DMS153 (cell line): Measurements from ENCODE around the gene PRDX2.

Experiments used
- DNase-seq: peaks from one replicate; lab custom pipeline; 2025; lab: John Stamatoyannopoulos, UW

PRDX2 gene

DNA sequence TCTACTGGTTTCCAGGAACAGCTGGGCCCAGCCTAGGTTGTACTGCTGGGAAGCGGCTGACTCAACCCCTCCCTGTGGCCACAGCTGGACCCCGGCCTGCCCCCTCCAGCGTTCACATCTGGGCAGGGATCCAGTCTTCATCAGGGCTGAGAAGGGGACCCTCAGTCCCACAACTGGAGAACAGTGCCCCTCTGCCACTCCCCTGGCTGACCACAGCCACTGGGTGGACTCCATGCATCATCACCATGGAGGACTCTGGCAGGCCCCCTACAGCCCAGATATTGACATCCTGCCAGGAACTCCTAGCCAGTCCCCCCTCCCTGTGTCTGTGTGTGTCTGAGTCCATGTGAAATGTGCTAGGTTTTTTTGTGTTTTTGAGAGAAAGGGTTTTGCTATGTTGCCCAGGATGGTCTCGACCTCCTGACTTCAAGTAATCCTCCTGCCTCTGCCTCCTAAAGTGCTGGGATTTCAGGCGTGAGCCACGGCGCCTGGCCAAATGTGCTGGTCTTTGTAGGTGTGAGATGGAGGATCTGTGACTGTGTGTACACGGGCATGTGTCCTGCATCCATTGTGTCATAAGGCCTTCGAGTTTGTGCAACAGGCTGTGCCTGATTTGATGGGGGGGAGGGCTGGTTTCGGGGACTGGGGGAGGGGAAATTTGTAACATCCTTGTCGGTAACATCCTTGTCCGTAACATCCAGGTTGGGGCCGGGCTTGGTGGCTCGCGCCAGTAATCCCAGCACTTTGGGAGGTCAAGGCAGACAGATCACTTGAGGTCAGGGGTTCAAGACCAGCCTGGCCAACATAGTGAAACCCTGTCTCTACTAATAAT is 22.2 kb downstream of the PRDX2 start:
- no peak for DNase-seq

DNA sequence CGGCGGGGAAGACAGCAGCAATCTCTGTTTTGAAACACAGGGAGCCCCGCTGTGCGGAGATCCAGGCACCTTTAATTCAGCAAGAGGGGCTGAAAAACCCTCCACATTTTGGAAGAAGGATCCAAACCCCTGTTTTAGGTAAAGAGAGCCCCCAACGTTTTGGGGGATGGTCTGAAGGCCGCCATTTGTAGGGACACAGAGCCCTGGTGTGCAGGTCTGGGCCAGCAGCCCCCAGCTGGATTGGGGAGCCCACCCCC is 22.8 kb downstream of the PRDX2 start:
- DNase-seq: no peak

DNA sequence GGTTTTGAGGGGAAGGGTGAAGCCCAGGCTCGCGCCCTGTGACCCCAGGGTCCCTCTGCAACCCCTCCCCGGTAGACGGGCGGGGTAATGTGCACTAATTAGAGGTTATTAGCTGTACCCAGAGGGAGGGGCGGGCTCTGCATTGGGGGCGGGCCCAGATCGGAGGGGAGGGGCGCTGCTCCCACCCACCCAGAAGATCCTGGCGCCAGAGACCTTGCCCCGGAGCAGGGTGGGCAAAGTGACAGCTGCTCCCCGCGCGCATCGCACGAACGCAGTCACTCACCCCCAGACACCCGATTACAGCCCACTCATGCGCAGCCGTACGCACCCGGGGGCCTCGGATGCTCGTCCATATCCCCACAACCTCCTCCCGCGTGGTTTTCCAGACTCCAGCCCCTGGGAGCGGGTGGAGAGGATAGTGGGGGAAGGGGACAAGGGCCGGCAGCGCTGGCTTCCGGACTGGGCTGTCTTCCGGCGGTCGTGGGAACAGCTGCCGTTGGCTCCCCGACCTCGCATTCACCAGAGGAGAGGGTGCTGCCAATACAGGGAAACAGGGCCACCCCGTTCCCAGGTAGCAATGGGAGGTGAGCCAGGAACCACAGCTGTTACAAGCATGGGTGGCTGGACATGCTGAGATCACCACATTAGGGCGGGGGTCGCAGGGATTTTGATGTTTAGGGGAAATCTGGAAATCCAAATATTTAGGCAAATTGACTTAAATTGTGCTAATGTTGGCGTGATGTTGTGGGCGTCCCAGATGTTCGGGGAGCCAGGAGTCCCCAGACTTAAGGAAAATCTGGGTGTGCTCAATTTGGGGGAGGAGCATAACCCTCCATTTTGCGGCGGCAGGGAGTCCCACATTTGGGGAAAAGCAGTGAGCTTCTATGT is 23.3 kb downstream of the PRDX2 start:
- DNase-seq: peak; percentile 64

DNA sequence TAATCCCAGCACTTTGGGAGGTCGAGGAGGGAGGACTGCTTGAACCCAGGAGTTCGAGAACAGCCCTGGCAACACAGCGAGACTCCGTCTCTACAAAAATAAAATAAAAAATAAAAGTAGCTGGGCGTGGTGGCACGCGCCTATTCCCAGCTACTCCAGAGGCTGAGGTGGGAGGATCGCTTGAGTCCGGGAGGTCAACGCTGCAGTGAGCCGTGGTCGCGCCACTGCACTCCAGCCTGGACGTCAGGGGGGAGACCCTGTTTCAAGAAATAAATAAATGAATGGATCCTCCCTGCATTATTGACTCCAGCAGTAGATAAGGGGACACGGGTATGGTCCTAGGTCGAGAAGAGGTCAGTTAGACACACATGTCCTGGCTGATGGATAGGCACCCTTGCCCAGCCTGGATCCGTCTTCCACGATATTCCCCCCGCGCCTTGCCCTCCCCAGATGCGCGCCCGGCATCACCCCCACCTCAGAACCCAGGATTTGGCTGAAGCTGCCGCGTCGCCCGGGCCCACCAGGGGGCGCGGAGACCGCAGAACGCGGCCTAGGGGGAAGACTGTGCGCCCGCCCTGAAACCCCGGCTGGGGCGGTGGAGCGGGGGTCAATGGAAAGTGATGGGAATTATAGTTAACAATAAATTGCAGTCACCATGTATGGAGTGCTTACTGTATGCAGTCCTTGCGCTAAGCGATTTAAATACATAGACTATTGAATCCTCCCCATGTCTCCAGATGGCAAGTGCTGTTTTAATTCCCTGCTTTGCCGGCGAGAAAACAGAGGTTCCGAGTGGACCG is 24.2 kb downstream of the PRDX2 start:
- peak; percentile 38 for DNase-seq

DNA sequence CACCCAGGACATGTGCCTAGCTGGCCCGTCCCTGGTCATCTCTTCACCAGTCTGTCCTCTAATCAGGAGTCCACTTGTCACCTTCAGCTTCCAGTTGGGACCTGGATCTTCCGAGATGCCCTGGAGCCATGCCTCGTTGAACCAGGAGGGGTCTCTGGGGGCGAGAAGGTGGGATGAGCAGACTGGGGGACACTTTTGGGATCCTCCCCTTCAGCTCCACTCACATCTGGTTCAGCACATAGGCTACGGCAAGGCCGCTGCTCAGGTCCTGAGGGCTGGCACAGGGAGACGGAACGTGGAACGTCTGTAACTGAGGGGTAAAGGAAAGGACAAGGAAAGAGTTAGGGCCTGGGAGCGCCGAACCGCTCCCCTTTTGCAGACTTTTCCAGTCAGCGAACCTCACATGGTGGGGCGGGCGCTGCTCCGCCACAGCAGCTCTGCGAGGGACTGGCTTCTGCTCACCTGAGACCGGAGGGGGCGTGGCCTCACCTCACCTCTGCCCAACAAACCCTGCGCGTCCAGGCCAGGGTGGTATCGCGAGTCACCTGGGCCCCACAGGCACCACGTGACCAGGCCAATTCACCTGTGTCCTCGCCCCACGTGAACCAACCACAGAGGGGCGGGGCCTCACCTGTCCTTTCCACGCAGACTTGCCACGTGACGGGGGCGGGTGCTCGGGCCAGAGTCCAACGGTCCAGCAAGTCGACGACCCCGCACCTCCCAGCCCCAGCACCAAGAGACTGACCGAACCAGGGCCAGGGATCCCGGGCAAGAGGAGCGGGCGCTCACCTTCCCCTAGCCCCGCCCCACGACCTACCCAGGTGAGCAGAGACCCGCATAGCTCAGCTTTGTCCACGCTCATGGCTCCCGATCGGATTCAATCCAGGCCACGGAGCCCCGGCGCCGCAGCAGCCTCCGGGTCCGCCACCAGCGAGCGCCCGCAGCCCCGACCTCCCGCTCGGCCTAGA is 26.7 kb downstream of the PRDX2 start, which contains the start of gene HOOK2:
Gene HOOK2 (minus strand): TSS at position 965 of the 968 bp plus-strand sequence. CDS start 103 bp downstream, at position 862.
- DNase-seq: peak; percentile 95

DNA sequence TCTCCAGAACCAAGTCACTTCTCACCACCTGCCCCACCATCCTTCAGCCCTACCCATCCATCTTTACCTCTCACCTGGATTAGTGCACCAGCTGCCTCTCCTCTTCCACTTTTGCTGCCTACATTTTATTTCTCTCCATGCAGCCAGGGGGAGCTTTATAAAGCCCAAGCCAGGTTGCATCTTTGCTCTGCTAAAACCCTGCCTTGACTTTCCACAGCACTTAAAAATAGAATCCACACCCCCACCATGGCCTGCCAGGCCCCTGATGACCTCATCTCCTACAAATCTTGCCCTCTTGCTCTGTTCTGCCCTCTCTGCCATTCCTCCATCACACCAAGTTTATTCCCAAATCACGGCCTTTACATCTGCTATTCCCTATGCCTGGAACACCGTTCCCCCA is 28.0 kb downstream of the PRDX2 start:
- DNase-seq: no peak

DNA sequence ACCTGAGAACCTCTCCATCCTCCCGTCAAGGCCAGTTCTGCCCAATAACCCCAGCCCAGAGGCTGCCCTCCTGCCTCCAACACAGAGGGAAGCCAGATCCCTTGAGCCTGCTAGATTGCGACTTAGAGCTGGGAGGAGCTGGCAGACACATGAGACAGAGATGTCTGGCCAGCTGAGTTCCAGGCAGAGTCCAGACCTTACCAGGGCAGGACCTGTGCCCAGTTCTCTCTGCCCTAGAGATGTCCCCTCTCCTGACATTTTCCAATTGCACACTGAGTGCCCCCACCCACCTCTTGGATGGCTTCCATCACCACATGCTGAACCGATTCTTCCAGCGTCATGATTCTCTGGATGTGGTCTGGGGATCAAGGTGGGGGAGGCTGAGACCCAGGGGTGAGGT is 29.3 kb downstream of the PRDX2 start:
- DNase-seq: no peak

DNA sequence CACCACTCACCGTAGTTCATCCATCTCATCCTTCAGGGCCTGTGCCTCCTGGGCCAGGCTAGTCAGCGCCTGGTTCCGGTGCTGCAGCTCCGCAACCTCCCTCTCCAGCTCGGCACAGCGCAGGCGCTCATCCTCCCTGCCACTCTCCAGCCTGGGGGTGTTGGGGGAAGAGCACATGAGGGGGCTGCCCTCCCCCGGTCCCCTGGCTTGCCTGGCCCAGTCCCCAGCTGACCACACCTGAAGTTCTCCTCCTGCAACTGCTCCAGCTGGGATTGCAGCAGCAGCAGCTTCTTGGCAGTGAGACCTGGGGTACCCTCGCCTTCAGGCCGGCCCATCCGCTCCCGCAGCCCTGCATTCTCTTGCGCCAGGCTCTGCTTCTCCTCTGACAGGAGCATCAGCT is 30.7 kb downstream of the PRDX2 start:
- no peak for DNase-seq

DNA sequence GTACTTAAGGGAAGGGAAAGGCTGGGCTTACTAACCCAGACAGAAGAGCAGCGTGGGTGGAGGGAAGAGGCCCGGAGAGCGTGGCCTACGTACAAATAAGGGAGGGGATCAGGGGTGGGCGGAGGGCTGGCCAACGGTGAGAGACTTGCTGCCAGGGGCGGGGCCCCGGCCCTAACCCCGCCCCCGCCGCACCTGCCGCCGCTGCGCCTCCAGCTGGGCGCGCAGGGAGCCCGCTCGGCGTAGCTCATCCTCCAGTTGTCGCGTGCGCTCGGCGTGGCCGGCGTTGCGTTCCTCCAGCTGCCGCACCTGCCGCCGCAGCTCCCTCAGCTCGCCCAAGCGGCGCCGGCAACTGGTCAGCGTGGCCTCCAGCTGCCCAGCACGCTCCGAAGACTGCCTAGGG is 31.9 kb downstream of the PRDX2 start:
- DNase-seq: peak; percentile 66

DNA sequence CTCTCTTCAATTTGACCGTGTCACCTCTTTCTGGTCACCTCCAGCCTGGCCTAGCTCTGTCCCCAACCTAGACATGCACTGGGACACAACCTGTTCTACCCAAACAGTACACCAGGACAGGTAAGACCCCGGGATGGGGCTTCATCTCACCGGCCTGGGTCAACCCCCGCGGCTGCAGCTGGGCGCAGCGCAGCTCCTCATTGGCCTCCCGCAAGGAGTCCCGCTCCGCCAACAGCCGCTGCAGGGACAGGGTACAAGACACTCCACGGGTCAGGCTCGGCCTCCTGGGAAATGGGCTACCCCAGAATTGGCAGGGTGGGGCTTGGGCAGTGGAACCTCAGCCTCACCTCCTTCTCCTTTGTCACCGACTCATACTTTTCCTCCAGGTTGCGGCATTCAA is 33.9 kb downstream of the PRDX2 start:
- no peak for DNase-seq

DNA sequence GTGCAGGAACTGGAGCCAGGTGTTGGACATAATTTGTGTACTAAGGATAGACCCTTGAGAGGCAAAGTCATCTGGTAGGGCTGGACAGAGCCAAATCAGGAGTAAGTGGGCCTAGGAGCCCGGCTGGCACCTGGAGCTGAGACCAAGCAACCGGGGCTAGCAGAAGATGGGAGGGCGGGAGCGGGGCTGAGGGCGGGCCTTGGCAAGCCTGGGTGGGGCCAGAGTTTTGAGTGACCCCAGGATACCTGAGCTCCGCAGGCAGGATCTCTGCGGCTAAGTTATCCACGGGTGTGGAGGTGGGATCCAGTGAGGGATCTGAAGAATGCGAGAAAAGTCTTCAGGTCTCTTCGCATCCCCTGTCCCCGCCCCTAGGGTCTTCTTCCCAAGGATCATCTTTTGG is 34.5 kb downstream of the PRDX2 start:
- no peak for DNase-seq

DNA sequence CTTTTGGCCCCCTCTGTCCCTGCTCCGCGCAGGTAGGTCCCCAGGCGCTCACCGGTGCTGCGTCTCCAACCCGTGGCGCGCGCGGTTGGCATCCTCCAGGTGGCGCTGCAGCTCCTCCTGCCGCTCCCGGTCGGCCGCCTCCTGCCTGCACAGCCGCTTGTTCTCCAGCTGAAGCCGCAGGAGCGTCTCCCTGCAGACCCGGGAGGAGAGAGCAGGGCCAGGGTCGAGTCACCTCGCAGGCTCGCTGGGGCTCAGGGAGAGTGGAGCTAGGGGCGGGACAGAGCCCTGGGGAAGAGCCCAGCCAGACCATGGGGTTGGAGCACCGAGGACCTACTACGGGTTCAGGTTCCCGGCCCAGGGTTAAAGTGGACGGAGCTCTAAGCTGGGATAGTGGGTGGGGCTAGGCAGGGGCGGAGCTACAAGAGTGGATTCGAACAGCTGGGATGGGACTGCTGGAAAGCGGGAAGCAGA is 35.5 kb downstream of the PRDX2 start:
- DNase-seq: peak; percentile 74

DNA sequence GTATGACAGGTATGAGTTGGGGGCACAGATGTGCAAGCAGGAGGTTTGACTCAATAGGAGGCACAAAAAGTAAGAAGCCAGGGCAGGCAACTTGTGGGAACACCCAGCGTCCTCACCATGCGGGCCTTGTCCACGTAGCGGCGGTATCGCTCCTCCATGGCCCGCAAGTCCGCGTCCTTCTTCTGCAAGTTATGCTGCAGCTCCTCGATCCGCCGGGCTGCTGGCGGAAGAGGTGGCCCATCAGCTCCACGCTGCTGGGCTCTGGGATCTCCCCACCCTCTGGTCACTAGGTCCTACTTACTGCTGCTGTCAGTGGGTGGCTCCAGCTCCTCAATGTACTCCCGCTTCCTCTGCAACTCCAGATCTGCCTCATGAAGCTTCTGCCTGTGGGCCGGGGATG is 36.9 kb downstream of the PRDX2 start:
- DNase-seq: no peak

DNA sequence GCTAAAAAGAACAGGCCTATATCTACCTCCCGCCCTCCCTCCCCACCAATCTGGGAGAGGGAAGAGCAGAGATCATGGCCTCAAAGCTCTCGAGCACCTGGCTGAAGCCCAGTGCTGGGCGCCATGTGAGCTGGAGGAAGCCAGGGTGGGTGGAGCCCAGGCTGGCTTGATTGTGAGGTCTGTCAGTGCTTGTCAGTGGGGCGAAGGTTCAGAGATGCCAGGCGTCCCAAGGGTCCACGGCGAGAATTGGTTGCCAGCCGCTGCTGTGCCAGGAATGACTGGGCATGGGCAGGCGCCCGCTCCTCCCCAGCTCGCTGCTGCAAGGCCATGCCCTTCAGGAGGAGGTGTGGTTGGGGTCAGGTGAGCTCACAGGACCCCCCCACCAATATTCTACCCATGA is 38.5 kb downstream of the PRDX2 start:
- DNase-seq: no peak

DNA sequence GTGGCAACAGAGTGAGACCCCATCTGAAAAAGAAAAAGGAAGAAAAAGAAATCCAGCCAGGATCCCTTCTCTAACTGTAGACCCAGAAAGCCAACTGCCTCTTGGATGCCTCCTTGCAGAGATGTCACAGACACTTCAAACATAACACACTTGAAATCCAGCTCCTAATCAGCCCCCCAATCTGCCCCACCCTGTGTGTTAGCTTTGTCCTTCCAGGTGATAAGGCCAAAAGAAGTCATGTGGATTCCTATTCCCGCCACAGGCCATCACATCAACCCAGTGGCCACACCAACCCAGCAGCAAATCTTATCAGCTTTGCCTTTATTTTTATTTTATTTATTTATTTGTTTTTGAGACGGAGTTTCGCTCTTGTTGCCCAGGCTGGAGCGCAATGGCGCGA is 41.9 kb downstream of the PRDX2 start:
- DNase-seq: no peak

DNA sequence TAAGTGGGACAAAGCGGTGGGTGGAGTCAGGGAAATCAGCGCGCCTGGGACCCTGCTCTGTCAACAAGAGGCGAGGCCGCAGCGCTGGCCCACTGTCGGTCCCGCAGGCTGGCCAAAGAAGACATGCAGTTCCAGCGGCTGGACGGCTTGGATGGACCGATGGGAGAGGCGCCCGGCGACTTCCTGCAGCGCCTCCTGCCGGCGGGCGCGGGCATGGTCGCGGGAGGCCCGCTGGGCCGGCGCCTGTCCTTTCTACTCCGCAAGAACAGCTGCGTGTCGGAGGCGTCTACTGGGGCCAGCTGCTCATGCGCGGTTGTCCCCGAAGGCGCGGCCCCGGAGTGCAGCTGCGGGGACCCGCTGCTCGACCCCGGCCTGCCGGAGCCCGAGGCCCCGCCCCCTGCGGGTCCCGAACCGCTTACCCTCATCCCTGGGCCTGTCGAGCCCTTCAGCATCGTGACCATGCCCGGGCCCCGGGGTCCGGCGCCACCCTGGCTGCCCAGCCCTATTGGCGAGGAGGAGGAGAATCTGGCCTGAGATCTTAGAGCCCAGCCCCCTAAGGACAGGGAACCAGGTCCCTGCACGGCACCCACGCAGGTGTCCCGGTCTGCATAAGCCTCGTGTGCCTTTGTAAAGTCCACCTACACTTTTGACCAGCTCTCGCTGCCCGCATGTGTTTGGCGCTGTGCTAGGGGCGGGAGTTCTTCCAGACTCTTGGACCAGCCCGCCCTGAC is 43.9 kb downstream of the PRDX2 start:
- DNase-seq: peak; percentile 27

DNA sequence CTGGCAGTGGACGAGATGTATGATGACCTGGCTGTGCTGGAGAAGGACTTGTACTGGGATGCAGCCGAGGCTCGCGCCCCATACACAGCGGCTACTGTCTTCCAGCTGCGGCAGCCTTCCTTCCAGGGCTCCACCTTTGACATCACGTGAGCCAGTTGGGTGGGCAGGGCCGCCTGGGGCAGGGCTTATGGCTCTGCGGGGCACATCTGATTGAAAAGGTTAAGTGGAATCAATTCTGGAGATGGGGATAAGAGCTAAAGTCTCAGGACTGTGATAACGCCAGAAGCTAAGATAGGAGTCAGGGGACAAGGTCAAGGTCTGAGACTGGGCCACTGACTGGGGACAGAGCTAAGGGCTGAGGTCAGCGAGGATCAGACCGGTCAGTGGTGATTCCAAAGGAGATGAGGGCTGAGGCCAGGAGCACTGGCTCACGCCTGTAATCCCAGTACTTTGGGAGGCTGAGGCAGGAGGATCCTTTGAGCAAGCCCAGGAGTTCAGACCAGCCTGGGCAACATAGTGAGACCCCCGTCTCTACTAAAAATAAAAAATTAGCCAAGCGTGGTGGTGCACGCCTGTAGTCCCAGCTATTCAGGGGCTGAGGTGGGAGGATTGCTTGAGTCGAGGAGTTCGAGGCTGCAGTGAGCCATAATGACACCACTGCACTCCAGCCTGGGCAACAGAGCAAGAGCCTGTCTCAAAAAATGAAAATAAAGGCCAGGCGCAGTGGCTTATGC is 45.3 kb downstream of the PRDX2 start:
- DNase-seq: no peak

DNA sequence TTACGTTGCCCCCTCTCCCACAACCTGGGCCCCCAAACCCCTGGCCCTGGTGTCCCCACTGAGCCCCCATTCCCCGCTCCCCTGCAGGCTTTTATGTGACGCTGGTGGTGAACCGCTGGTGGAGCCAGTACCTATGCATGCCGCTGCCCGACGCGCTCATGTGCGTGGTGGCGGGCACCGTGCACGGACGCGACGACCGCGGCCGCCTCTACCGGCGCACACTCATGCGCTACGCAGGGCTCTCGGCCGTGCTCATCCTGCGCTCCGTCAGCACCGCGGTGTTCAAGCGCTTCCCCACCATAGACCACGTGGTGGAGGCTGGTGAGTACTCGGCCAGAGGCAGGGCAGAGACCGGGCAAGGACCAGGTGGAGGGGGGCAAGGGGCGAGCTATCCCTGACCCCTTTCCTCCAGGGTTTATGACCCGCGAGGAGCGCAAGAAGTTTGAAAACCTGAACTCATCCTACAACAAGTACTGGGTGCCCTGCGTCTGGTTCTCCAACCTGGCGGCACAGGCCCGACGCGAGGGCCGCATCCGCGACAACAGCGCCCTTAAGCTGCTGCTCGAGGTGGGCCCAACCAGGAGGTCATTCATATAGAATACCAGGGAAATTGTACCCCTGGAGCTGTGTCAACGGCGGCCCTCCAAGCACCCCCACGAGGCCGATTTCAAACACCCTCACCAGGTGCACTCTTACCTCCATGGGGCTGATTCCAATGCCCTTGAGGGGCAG is 47.0 kb downstream of the PRDX2 start:
- DNase-seq: no peak
